Stomach smooth muscle (tissue), 2 donors: ENCODE data around the gene UXS1.
A peak's percentile ranks its signal among the peaks of the same experiment; 100 is the strongest.

Experiments
- H3K27ac ChIP-seq: one replicate; pipeline ENCODE4 v1.7.0; 2013; ENCODE audit warnings: mild to moderate bottlenecking, low read length, inconsistent platforms
- H3K27me3 ChIP-seq, 2 donors: one replicate each; pipeline ENCODE4 v1.7.0; 2013; ENCODE audit warnings: low read length in 2 of 2; ENCODE audit not compliant: insufficient read depth in 2 of 2, control insufficient read depth in 1 of 2
- H3K36me3 ChIP-seq, 2 donors: one replicate each; pipeline ENCODE4 v1.7.0; 2013; ENCODE audit warnings: low read length in 2 of 2; ENCODE audit not compliant: control insufficient read depth in 2 of 2, insufficient read depth in 2 of 2
- H3K4me1 ChIP-seq: one replicate; pipeline ENCODE4 v1.7.0; 2013; ENCODE audit warnings: low read length; ENCODE audit not compliant: control insufficient read depth, insufficient read depth
- H3K4me3 ChIP-seq, 2 donors: one replicate each; pipeline ENCODE4 v1.7.0; 2013; ENCODE audit warnings: low read length in 2 of 2
- H3K9ac ChIP-seq, 2 donors: one replicate each; pipeline ENCODE4 v1.7.0; 2013; ENCODE audit warnings: low read length in 2 of 2, mild to moderate bottlenecking in 1 of 2
- H3K9me3 ChIP-seq, 2 donors: one replicate each; pipeline ENCODE4 v1.7.0; 2013; ENCODE audit warnings: low read length in 2 of 2; ENCODE audit not compliant: control insufficient read depth in 2 of 2
- donor health status: healthy.
- donor health status: Pancreatic carcinoma.

Gene UXS1

GRCh38 chr2:106189325-106189724 is 4.8 kb downstream of the UXS1 start:
- H3K27me3 ChIP-seq = no peaks in the 10 kb centered on the region
- H3K4me1 ChIP-seq = peaks cover 22% of the 10 kb centered on the region
- no peak overlapping the region for H3K27ac ChIP-seq
- H3K4me3 ChIP-seq = no peak overlapping the region
- no peaks in the 10 kb centered on the region for H3K9me3 ChIP-seq
- no peaks in the 10 kb centered on the region for H3K36me3 ChIP-seq
- no peak overlapping the region for H3K9ac ChIP-seq

GRCh38 chr2:106187273-106187891 is 6.7 kb downstream of the UXS1 start:
- Histone ChIP-seq H3K27me3 (no peaks in the 10 kb centered on the region), H3K27ac (no peak overlapping the region), H3K4me3 (no peak overlapping the region), H3K9ac (no peak overlapping the region), H3K36me3 (no peaks in the 10 kb centered on the region), H3K9me3 (no peaks in the 10 kb centered on the region), H3K4me1 (peaks cover 21% of the 10 kb centered on the region)

GRCh38 chr2:106185475-106186184 is 8.5 kb downstream of the UXS1 start:
- Histone ChIP-seq H3K27ac (no peak overlapping the region), H3K9me3 (no peaks in the 10 kb centered on the region), H3K9ac (no peak overlapping the region), H3K36me3 (no peaks in the 10 kb centered on the region), H3K27me3 (no peaks in the 10 kb centered on the region), H3K4me3 (no peak overlapping the region), H3K4me1 (peaks cover 19% of the 10 kb centered on the region)

- peaks cover 19% of the 10 kb centered on the region for H3K4me1 ChIP-seq
- H3K9me3 ChIP-seq = no peaks in the 10 kb centered on the region
- H3K27ac ChIP-seq = no peak overlapping the region
- H3K9ac ChIP-seq = no peak overlapping the region
- no peak overlapping the region for H3K4me3 ChIP-seq
- H3K27me3 ChIP-seq = no peaks in the 10 kb centered on the region
- H3K36me3 ChIP-seq = no peaks in the 10 kb centered on the region
Observed at GRCh38 chr2:106184857-106185256, 9.2 kb downstream of the UXS1 start.

- H3K4me3 ChIP-seq = no peak overlapping the region
- H3K27me3 ChIP-seq = no peaks in the 10 kb centered on the region
- H3K36me3 ChIP-seq = no peaks in the 10 kb centered on the region
- no peak overlapping the region for H3K9ac ChIP-seq
- H3K9me3 ChIP-seq = no peaks in the 10 kb centered on the region
- H3K4me1 ChIP-seq = peaks cover 19% of the 10 kb centered on the region
- H3K27ac ChIP-seq = no peak overlapping the region
Observed at GRCh38 chr2:106184394-106184793, 9.7 kb downstream of the UXS1 start.

GRCh38 chr2:106183101-106183696 is 10.9 kb downstream of the UXS1 start:
- H3K27me3 ChIP-seq = no peaks in the 10 kb centered on the region
- H3K4me3 ChIP-seq = peak overlapping the region in 1 of 2 donors; percentile 10
- H3K36me3 ChIP-seq = no peaks in the 10 kb centered on the region
- no peaks in the 10 kb centered on the region for H3K9me3 ChIP-seq
- peak overlapping the region in 1 of 2 donors; percentile 58 for H3K9ac ChIP-seq
- H3K27ac ChIP-seq = no peak overlapping the region
- peaks cover 19% of the 10 kb centered on the region for H3K4me1 ChIP-seq

GRCh38 chr2:106181064-106181463 is 13.0 kb downstream of the UXS1 start:
- Histone ChIP-seq H3K9me3 (no peaks in the 10 kb centered on the region), H3K4me1 (peaks cover 17% of the 10 kb centered on the region), H3K4me3 (no peak overlapping the region), H3K9ac (no peak overlapping the region), H3K27ac (no peak overlapping the region), H3K36me3 (no peaks in the 10 kb centered on the region), H3K27me3 (no peaks in the 10 kb centered on the region)

GRCh38 chr2:106180602-106181001 is 13.5 kb downstream of the UXS1 start:
- Histone ChIP-seq H3K27ac (no peak overlapping the region), H3K36me3 (no peaks in the 10 kb centered on the region), H3K4me3 (no peak overlapping the region), H3K9me3 (no peaks in the 10 kb centered on the region), H3K27me3 (no peaks in the 10 kb centered on the region), H3K4me1 (peaks cover 17% of the 10 kb centered on the region), H3K9ac (no peak overlapping the region)

GRCh38 chr2:106178716-106179115 is 15.4 kb downstream of the UXS1 start:
- Histone ChIP-seq H3K27me3 (no peaks in the 10 kb centered on the region), H3K9ac (no peak overlapping the region), H3K36me3 (no peaks in the 10 kb centered on the region), H3K9me3 (no peaks in the 10 kb centered on the region), H3K27ac (no peak overlapping the region), H3K4me1 (peaks cover 33% of the 10 kb centered on the region), H3K4me3 (no peak overlapping the region)

- H3K27me3 ChIP-seq = no peaks in the 10 kb centered on the region
- no peaks in the 10 kb centered on the region for H3K9me3 ChIP-seq
- H3K36me3 ChIP-seq = no peaks in the 10 kb centered on the region
- H3K9ac ChIP-seq = no peak overlapping the region
- H3K4me1 ChIP-seq = peaks cover 29% of the 10 kb centered on the region
- H3K27ac ChIP-seq = no peak overlapping the region
- H3K4me3 ChIP-seq = no peak overlapping the region
Observed at GRCh38 chr2:106177581-106177980, 16.5 kb downstream of the UXS1 start.
